Measurements from ENCODE around the gene TENT4B. TPM values are rescaled to one million over a fixed set of nuclear protein-coding genes. Genes with fewer than 3 reads are reported as not detected.
"Not testable (repeated sequence)": the region's sequence is repeated elsewhere in the genome, so short reads cannot be mapped to it uniquely, and the experiment has no call there.

TENT4B gene
- polyA plus RNA-seq, 1 experiment = 7.2 TPM

GRCh38 chr16:50166511-50167500 lies 13.7 kb downstream of the TENT4B start:
- CTCF ChIA-PET = interaction anchor here (0.9 to 1.3 kb wide), 3 partner anchors 9 to 190 kb away, joined by 3 to 7 read pairs (median 3); no protein-coding TSS in a partner anchor
- DNase-seq (ENCODE audit: low read depth) = peak; percentile 19
- POLR2A ChIA-PET = no interaction called here
- TF ChIP-seq CTCF (IDR thresholded peaks at IDR 0.05; ENCODE audit: insufficient read depth, low read depth, low read length) = no peak
- Histone ChIP-seq H3K27me3 (ENCODE audit: control insufficient read depth, insufficient read depth, low read length) (no peaks in the 10 kb centered on the region), H3K4me3 (ENCODE audit: low read depth, low read length) (no peak overlapping the region), H3K36me3 (ENCODE audit: control insufficient read depth, insufficient read depth, low read length) (no peaks in the 10 kb centered on the region)

GRCh38 chr16:50167556-50167955 lies 14.4 kb downstream of the TENT4B start:
- CTCF ChIA-PET = interaction anchor here (0.9 to 1.3 kb wide), 2 partner anchors 8 to 189 kb away, joined by 3 read pairs; no protein-coding TSS in a partner anchor
- POLR2A ChIA-PET = no interaction called here
- no peak for DNase-seq (ENCODE audit: low read depth)

GRCh38 chr16:50169555-50170096 lies 16.5 kb downstream of the TENT4B start:
- ChIA-PET CTCF (interaction anchor here (0.8 to 0.9 kb wide), 2 partner anchors 8 to 9 kb away, joined by 3 read pairs; no protein-coding TSS in a partner anchor), POLR2A (no interaction called here)
- no peak overlapping the region for H3K4me3 ChIP-seq (ENCODE audit: low read depth, low read length)
- no peak for TF ChIP-seq CTCF (IDR thresholded peaks at IDR 0.05; ENCODE audit: insufficient read depth, low read depth, low read length)
- H3K36me3 ChIP-seq (ENCODE audit: control insufficient read depth, insufficient read depth, low read length) = no peaks in the 10 kb centered on the region
- no peaks in the 10 kb centered on the region for H3K27me3 ChIP-seq (ENCODE audit: control insufficient read depth, insufficient read depth, low read length)
- DNase-seq (ENCODE audit: low read depth) = no peak

More at GRCh38 chr16:50167556-50167955, 14.4 kb downstream of the TENT4B start:
- Histone ChIP-seq H3K36me3 (ENCODE audit: control insufficient read depth, insufficient read depth, low read length) (no peaks in the 10 kb centered on the region), H3K4me3 (ENCODE audit: low read depth, low read length) (no peak overlapping the region), H3K27me3 (ENCODE audit: control insufficient read depth, insufficient read depth, low read length) (no peaks in the 10 kb centered on the region)
- TF ChIP-seq CTCF (IDR thresholded peaks at IDR 0.05; ENCODE audit: insufficient read depth, low read depth, low read length) = no peak

GRCh38 chr16:50171773-50172172 lies 18.7 kb downstream of the TENT4B start:
- H3K4me3 ChIP-seq (ENCODE audit: low read depth, low read length); H3K27me3 ChIP-seq (ENCODE audit: control insufficient read depth, insufficient read depth, low read length); H3K36me3 ChIP-seq (ENCODE audit: control insufficient read depth, insufficient read depth, low read length); DNase-seq (ENCODE audit: low read depth): not testable (repeated sequence)
- ChIA-PET CTCF (interaction anchor here (1.1 kb wide), 1 partner anchor 11 kb away, joined by 3 read pairs; no protein-coding TSS in a partner anchor), POLR2A (interaction anchor here (0.6 kb wide), 1 partner anchor 155 kb away, joined by 5 read pairs; no protein-coding TSS in a partner anchor)

GRCh38 chr16:50172195-50172922 lies 19.3 kb downstream of the TENT4B start:
- Histone ChIP-seq H3K36me3 (ENCODE audit: control insufficient read depth, insufficient read depth, low read length) (no peaks in the 10 kb centered on the region), H3K4me3 (ENCODE audit: low read depth, low read length) (no peak overlapping the region), H3K27me3 (ENCODE audit: control insufficient read depth, insufficient read depth, low read length) (no peaks in the 10 kb centered on the region)
- CTCF ChIA-PET = no interaction called here
- TF ChIP-seq CTCF (IDR thresholded peaks at IDR 0.05; ENCODE audit: insufficient read depth, low read depth, low read length) = no peak
- DNase-seq (ENCODE audit: low read depth) = no peak
- POLR2A ChIA-PET = interaction anchor here (0.6 kb wide), 1 partner anchor 154 kb away, joined by 5 read pairs; no protein-coding TSS in a partner anchor

Data from BJ (cell line).